DND-41 (cell line): Measurements from ENCODE around the gene NLGN1.

Experiments used
- ATAC-seq: fragments of 200-7000 bp; cut with Tn5 transposase; 3 replicates; pipeline ENCODE4 v1.9.1; 2021; ENCODE audit warnings: low read depth; ENCODE audit not compliant: insufficient read depth
- DNase-seq: peaks from one replicate; pipeline ENCODE4 v3.0.0-alpha.2; 2020
- H2AFZ ChIP-seq: 2 replicates; pipeline ENCODE4 v1.6.0; 2012; ENCODE audit warnings: low read depth, low read length
- H3K27ac ChIP-seq: 2 replicates; pipeline ENCODE4 v1.5.1; 2012; ENCODE audit warnings: low read length, inconsistent platforms
- H3K27me3 ChIP-seq: fragments of 200-600 bp; sonication (generic); 2 replicates; pipeline ENCODE4 v1.6.0; 2012; ENCODE audit warnings: low read length, mild to moderate bottlenecking, inconsistent platforms; ENCODE audit not compliant: insufficient read depth, poor library complexity
- H3K36me3 ChIP-seq: 2 replicates; pipeline ENCODE4 v1.5.1; 2012; ENCODE audit warnings: low read length, inconsistent platforms; ENCODE audit not compliant: insufficient read depth
- H3K4me1 ChIP-seq: 2 replicates; pipeline ENCODE4 v1.5.1; 2012; ENCODE audit warnings: mild to moderate bottlenecking, low read length; ENCODE audit not compliant: insufficient read depth
- H3K4me2 ChIP-seq: 2 replicates; pipeline ENCODE4 v1.6.0; 2012; ENCODE audit warnings: mild to moderate bottlenecking, moderate library complexity, low read length, inconsistent platforms; ENCODE audit not compliant: insufficient read depth
- H3K4me3 ChIP-seq, 2 experiments: fragments of 200-600 bp in 1 of 2; shearing (Covaris generic) in 1 of 2; 2 replicates each; pipeline ENCODE4 v1.5.1; 2012 to 2016; ENCODE audit warnings: inconsistent platforms in 2 of 2, low read length in 2 of 2, mild to moderate bottlenecking in 2 of 2, low read depth in 1 of 2, moderate library complexity in 1 of 2
- H3K79me2 ChIP-seq: 2 replicates; pipeline ENCODE4 v1.6.0; 2012; ENCODE audit warnings: low read length, inconsistent platforms; ENCODE audit not compliant: insufficient read depth
- H3K9ac ChIP-seq: 2 replicates; pipeline ENCODE4 v1.6.0; 2012; ENCODE audit warnings: low read depth, mild to moderate bottlenecking, inconsistent platforms, low read length, moderate library complexity
- H3K9me3 ChIP-seq: 2 replicates; pipeline ENCODE4 v1.5.1; 2012; ENCODE audit warnings: low read length, moderate library complexity, mild to moderate bottlenecking, inconsistent platforms; ENCODE audit not compliant: insufficient read depth, severe bottlenecking
- H4K20me1 ChIP-seq: 2 replicates; pipeline ENCODE4 v1.6.0; 2012; ENCODE audit warnings: low read length; ENCODE audit not compliant: insufficient read depth
- CTCF ChIP-seq: IDR thresholded peaks from 2 replicates; pipeline ENCODE4 v1.5.1; 2012; ENCODE audit warnings: borderline replicate concordance, low read length, moderate library complexity, mild to moderate bottlenecking; ENCODE audit not compliant: poor library complexity, severe bottlenecking; ENCODE audit errors: extremely low read depth
- EZH2 ChIP-seq: IDR thresholded peaks from 3 replicates; pipeline ENCODE4 v1.6.1; 2012; ENCODE audit warnings: borderline replicate concordance, low read depth, mild to moderate bottlenecking, moderate library complexity, low read length, inconsistent platforms; ENCODE audit not compliant: severe bottlenecking

NLGN1 gene

DNA sequence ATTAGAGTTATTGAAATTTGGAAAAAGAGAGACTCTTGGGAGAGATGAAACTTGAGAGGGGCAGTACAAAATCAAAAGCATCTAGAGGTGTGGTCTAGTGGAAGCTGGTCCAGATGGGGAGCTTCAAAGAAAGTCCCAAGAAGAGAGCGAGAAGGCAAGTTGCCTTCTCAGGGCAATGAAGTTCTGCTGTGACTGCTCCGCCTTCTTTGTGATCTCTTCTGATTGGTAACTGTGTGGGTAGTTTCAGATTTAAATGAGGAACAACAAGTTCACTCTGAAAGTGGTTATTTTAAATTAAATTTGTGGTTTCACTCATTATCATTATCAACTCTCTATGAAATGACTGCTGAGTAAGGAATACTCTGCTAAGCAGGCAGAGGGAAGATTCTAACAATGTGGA lies 233.3 kb downstream of the NLGN1 start:
- TF ChIP-seq CTCF (no peak), EZH2 (no peak)
- H4K20me1 ChIP-seq: no peaks in the 10 kb centered on the region
- no peaks in the 10 kb centered on the region for H3K27me3 ChIP-seq
- no peak overlapping the region for H3K4me3 ChIP-seq
- H3K79me2 ChIP-seq: no peaks in the 10 kb centered on the region
- no peak overlapping the region for H3K4me2 ChIP-seq
- DNase-seq: no peak
- H3K9me3 ChIP-seq: no peaks in the 10 kb centered on the region
- H3K36me3 ChIP-seq: no peaks in the 10 kb centered on the region
- no peak overlapping the region for H2AFZ ChIP-seq
- H3K4me1 ChIP-seq: no peaks in the 10 kb centered on the region
- no peak overlapping the region for H3K9ac ChIP-seq
- no peak for ATAC-seq
- H3K27ac ChIP-seq: no peak overlapping the region

DNA sequence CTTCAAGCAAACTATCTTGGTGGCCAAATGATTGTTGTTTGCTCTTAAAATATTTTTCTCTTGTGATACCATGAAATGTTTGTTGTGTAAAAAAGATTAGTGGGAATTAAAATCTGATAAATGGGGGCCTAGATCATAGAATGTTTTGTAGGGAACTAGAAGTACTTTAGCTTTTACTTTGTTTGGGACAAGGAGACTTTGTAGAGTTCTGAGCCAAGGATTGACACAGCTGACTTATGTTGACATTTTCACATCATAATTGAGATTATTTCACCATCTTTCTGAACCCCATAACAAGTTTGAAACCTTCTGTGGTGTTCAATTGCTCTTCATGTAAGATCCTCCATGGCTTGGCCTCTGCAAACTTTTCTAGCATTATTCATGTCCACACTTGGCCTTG lies 235.4 kb downstream of the NLGN1 start:
- no peak overlapping the region for H3K9ac ChIP-seq
- no peak overlapping the region for H3K4me3 ChIP-seq
- no peak overlapping the region for H3K27ac ChIP-seq
- no peak for TF ChIP-seq EZH2
- no peak for TF ChIP-seq CTCF
- no peaks in the 10 kb centered on the region for H3K79me2 ChIP-seq
- no peaks in the 10 kb centered on the region for H4K20me1 ChIP-seq
- no peak overlapping the region for H2AFZ ChIP-seq
- H3K27me3 ChIP-seq: no peaks in the 10 kb centered on the region
- no peak overlapping the region for H3K4me2 ChIP-seq
- DNase-seq (no peak), ATAC-seq (no peak)
- no peaks in the 10 kb centered on the region for H3K9me3 ChIP-seq
- no peaks in the 10 kb centered on the region for H3K4me1 ChIP-seq
- H3K36me3 ChIP-seq: no peaks in the 10 kb centered on the region

GRCh38 chr3:173635826-173636225 lies 238.3 kb downstream of the NLGN1 start:
- Histone ChIP-seq H2AFZ (no peak overlapping the region), H3K9ac (no peak overlapping the region), H3K79me2 (no peaks in the 10 kb centered on the region), H3K27me3 (no peaks in the 10 kb centered on the region), H4K20me1 (no peaks in the 10 kb centered on the region), H3K36me3 (no peaks in the 10 kb centered on the region), H3K27ac (no peak overlapping the region), H3K4me2 (no peak overlapping the region), H3K9me3 (no peaks in the 10 kb centered on the region), H3K4me3 (no peak overlapping the region), H3K4me1 (no peaks in the 10 kb centered on the region)
- no peak for DNase-seq
- no peak for TF ChIP-seq CTCF
- TF ChIP-seq EZH2: no peak
- ATAC-seq: no peak

DNA sequence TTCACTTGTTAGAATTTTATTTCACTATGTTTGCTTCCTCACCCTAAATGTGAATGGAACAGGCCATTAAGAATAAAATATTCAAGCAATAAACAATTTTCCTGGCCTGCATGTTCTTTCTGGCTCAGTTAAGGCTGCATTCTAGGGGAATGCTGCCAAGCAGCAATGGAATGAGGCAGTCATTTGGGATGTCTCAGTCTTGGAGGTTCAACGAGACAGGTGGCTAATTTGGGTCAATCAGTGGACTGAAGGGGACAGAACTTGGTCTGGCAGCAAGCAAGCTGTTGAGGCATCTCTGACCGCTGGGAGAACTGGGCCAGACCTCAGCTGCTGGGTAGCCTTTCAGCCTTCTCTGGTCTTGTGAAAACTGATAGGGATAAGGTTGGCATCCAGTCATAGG lies 241.6 kb downstream of the NLGN1 start:
- ATAC-seq: no peak
- no peaks in the 10 kb centered on the region for H3K4me1 ChIP-seq
- H3K4me2 ChIP-seq: no peak overlapping the region
- H3K9me3 ChIP-seq: no peaks in the 10 kb centered on the region
- H3K79me2 ChIP-seq: no peaks in the 10 kb centered on the region
- no peak for DNase-seq
- H4K20me1 ChIP-seq: no peaks in the 10 kb centered on the region
- no peak overlapping the region for H3K27ac ChIP-seq
- H2AFZ ChIP-seq: no peak overlapping the region
- TF ChIP-seq CTCF (no peak), EZH2 (no peak)
- H3K36me3 ChIP-seq: no peaks in the 10 kb centered on the region
- H3K4me3 ChIP-seq: no peak overlapping the region
- no peak overlapping the region for H3K9ac ChIP-seq
- no peaks in the 10 kb centered on the region for H3K27me3 ChIP-seq
